K562 (cell line): ENCODE measurements around the gene PPP1CB. TPM values are rescaled to one million over a fixed set of nuclear protein-coding genes. Genes with fewer than 3 reads are reported as not detected.

Experiments
- ATAC-seq: fragments of 200-7000 bp; cut with Tn5 transposase; 3 replicates; pipeline ENCODE4 v1.9.1; 2020; ENCODE audit warnings: moderate library complexity
- Bru-seq: library from RNA; stranded (reverse); fragments of 400-500 nt; gene quantifications from one replicate; lab custom pipeline; 2021; lab: Mats Ljungman, UMichigan
- BruChase-seq, 2 experiments: library from RNA; stranded (reverse); fragments of 400-500 nt; gene quantifications; one replicate each; lab custom pipeline; 2021; lab: Mats Ljungman, UMichigan
- BruUV-seq: library from RNA; stranded (reverse); fragments of 400-500 nt; replicated peaks from 2 replicates; lab custom pipeline; 2021; lab: Mats Ljungman, UMichigan
- CTCF ChIA-PET: fragments of 300-600 bp; formaldehyde crosslinking; extraction: SDS; loops from one replicate; lab custom pipeline; 2021; ENCODE audit warnings: low intra/inter-chr PET ratio; lab: Yijun Ruan, JAX
- POLR2A ChIA-PET: fragments of 300-600, 350-650 bp; sonication (Branson Sonifier 250); formaldehyde crosslinking; extraction: SDS; loops from one replicate; lab custom pipeline; 2021; ENCODE audit warnings: antibody characterized with exemption, inconsistent platforms; lab: Yijun Ruan, JAX
- DNase-seq, 4 experiments: peaks; one replicate each; pipeline versions ENCODE4 v3.0.0 to v3.0.0-alpha.2; 2011 to 2018; ENCODE audit warnings: low spot score in 3 of 4, mixed read lengths in 3 of 4; ENCODE audit errors: extremely low read depth in 1 of 4
- FAIRE-seq: peaks from 2 replicates; lab custom pipeline; 2011; peaks lifted over from hg19 to GRCh38; lab: Jason Lieb, UNC
- H2AFZ ChIP-seq: 2 replicates; pipeline ENCODE4 v1.6.0; 2011; ENCODE audit warnings: low read depth, low read length, control low read depth, inconsistent platforms
- H3K27ac ChIP-seq: fragments of 200-600 bp; 3 replicates; pipeline ENCODE4 v1.8.0; 2011; ENCODE audit warnings: low read depth, mild to moderate bottlenecking, control low read depth, inconsistent platforms, low read length, moderate library complexity, mixed read lengths; ENCODE audit errors: extremely low read depth
- H3K27me3 ChIP-seq, 2 experiments: fragments of 300-600 bp in 1 of 2; 2 replicates in 1 of 2; 3 replicates in 1 of 2; pipeline versions ENCODE4 v1.6.0 to v1.8.0; 2011; ENCODE audit warnings: inconsistent platforms in 2 of 2, low read length in 2 of 2, mild to moderate bottlenecking in 1 of 2, mixed read lengths in 1 of 2, moderate library complexity in 1 of 2; ENCODE audit not compliant: control insufficient read depth in 2 of 2, insufficient read depth in 2 of 2
- H3K36me3 ChIP-seq: fragments of 300-600 bp; 3 replicates; pipeline ENCODE4 v1.8.0; 2011; ENCODE audit warnings: mild to moderate bottlenecking, low read length, inconsistent platforms; ENCODE audit not compliant: control insufficient read depth, insufficient read depth
- H3K4me1 ChIP-seq, 2 experiments: fragments of 200-600 bp in 1 of 2; replicated peaks in 1 of 2; 2 replicates in 1 of 2; 3 replicates in 1 of 2; pipeline versions ENCODE4 v1.5.1 to v1.8.0; 2011; ENCODE audit warnings: inconsistent platforms in 2 of 2, low read length in 2 of 2, mild to moderate bottlenecking in 1 of 2, mixed read lengths in 1 of 2, moderate library complexity in 1 of 2; ENCODE audit not compliant: control insufficient read depth in 2 of 2, insufficient read depth in 2 of 2
- H3K4me2 ChIP-seq: 2 replicates; pipeline ENCODE4 v1.6.1; 2011; ENCODE audit warnings: low read length, control low read depth, inconsistent platforms, mixed read lengths; ENCODE audit not compliant: insufficient read depth
- H3K4me3 ChIP-seq: fragments of 200-600 bp; sonication (generic), shearing (Covaris generic); 2 replicates; pipeline ENCODE4 v1.5.1; 2016; ENCODE audit warnings: control low read depth, inconsistent platforms
- H3K79me2 ChIP-seq: fragments of 200-600 bp; 3 replicates; pipeline ENCODE4 v1.8.0; 2011; ENCODE audit warnings: low read length, inconsistent platforms; ENCODE audit not compliant: control insufficient read depth, insufficient read depth
- H3K9ac ChIP-seq, 2 experiments: 2 replicates each; pipeline versions ENCODE4 v1.6.0 to v1.6.1; 2011; ENCODE audit warnings: low read depth in 2 of 2, low read length in 2 of 2, control low read depth in 1 of 2, inconsistent platforms in 1 of 2, mild to moderate bottlenecking in 1 of 2, mixed read lengths in 1 of 2; ENCODE audit not compliant: insufficient read depth in 1 of 2
- H3K9me1 ChIP-seq: one replicate; pipeline ENCODE4 v1.6.0; 2011; ENCODE audit warnings: inconsistent platforms, mild to moderate bottlenecking, low read length, moderate library complexity; ENCODE audit not compliant: control insufficient read depth, insufficient read depth
- H3K9me3 ChIP-seq: replicated peaks from 2 replicates; pipeline ENCODE4 v1.5.1; 2011; ENCODE audit warnings: low read depth, low read length, inconsistent platforms; ENCODE audit not compliant: control insufficient read depth, insufficient read depth
- H4K20me1 ChIP-seq: replicated peaks from 2 replicates; pipeline ENCODE4 v1.6.1; 2011; ENCODE audit warnings: low read length, inconsistent platforms, mixed read lengths; ENCODE audit not compliant: control insufficient read depth, insufficient read depth
- HCFC1 ChIP-seq: IDR thresholded peaks from 2 replicates; pipeline ENCODE4 v1.6.1; 2012; ENCODE audit warnings: low read depth, low read length, improper control_type of control experiment
- HDAC8 ChIP-seq: fragments of 450-650 bp; IDR thresholded peaks from 2 replicates; pipeline ENCODE4 v1.6.1; 2016; ENCODE audit warnings: mild to moderate bottlenecking, missing genetic modification characterization, moderate library complexity, missing compliant biosample characterization
- WGBS: fragments of 100-300 bp; shearing (Covaris generic); methylation state at CpG from one replicate; pipeline ENCODE4 v1.1.6; 2016; ENCODE audit warnings: low coverage, mixed read lengths; ENCODE audit not compliant: insufficient coverage; ENCODE audit errors: missing lambda C conversion rate; 5-methylcytosine and 5-hydroxymethylcytosine counted together
- in situ Hi-C: fragments of 300-500 bp; cut with MboI; formaldehyde crosslinking; loops from 4 replicates; pipeline ENCODE4 v1.15.0; 2018; ENCODE audit warnings: inconsistent platforms, mixed read lengths
- intact Hi-C: fragments of 100-400 bp; cut with micrococcal nuclease; formaldehyde crosslinking; loops from 2 replicates; pipeline ENCODE4 v1.14.2; 2022
- long read RNA-seq, 3 experiments: library from polyadenylated mRNA in 2 of 3; library from RNA in 1 of 3; unstranded in 2 of 3; stranded (forward) in 1 of 3; transcript quantifications; one replicate each; pipeline ENCODE4 v2.0.0, GENCODE V29; 2019 to 2022
- polyA minus RNA-seq, 3 experiments: library from RNA; depleted of rRNA, polyadenylated mRNA; stranded (reverse); fragments of >200 nt; gene quantifications; 2 replicates each; pipeline ENCODE4 v1.2.3, GENCODE V29; 2011
- polyA plus RNA-seq, 8 experiments: library from polyadenylated mRNA; depleted of rRNA in 4 of 8; stranded (reverse) in 5 of 8; unstranded in 3 of 8; fragments of >200 nt; fragmentation: Nextera tagmentation in 2 of 8; fragmentation: Illumina TruSeq in 1 of 8; extraction: Ambion mirVana in 2 of 8; extraction: Trizol in 1 of 8; gene quantifications; 2 replicates each; pipeline versions ENCODE4 v1.2.1 to v1.2.3, GENCODE V29; 2011 to 2014; ENCODE audit warnings: inconsistent platforms in 1 of 8, missing spikeins in 1 of 8
- total RNA-seq, 7 experiments: library from RNA; depleted of rRNA in 6 of 7; stranded (reverse); fragments of >200 nt in 6 of 7; fragmentation: Illumina TruSeq in 2 of 7; extraction: Trizol in 2 of 7; gene quantifications; 2 replicates each; pipeline versions ENCODE4 v1.2.1 to v1.2.3, GENCODE V29; 2011 to 2021; ENCODE audit warnings: low replicate concordance in 1 of 7
- TF ChIP-seq, protein P1 (sequence below): fragments of 250-450 bp; sonication (Bioruptor Pico); IDR thresholded peaks from 2 replicates; pipeline ENCODE4 v1.4.0; 2020; ENCODE audit warnings: mild to moderate bottlenecking

Gene PPP1CB
- 15.2 and 51.7 TPM in 2 replicates for total RNA-seq (2011; cell fraction: chromatin; rRNA removed; ENCODE audit: low replicate concordance)
- 10.0 and 11.2 TPM in 2 replicates for total RNA-seq (2011; cell fraction: nucleolus; rRNA removed)
- total RNA-seq (2011; cell fraction: nucleoplasm; rRNA removed): 20.1 and 31.0 TPM in 2 replicates
- total RNA-seq (2014; rRNA removed) (31.6 and 40.6 TPM in 2 replicates), total RNA-seq (2014; rRNA removed; fragmentation: Illumina TruSeq; extraction: Trizol) (77.4 and 95.2 TPM in 2 replicates), total RNA-seq (2015; rRNA removed; fragmentation: Illumina TruSeq; extraction: Trizol) (55.3 and 67.5 TPM in 2 replicates), total RNA-seq (2021) (113 and 118 TPM in 2 replicates), polyA plus RNA-seq (2011; rRNA removed) (42.1 and 58.9 TPM in 2 replicates), polyA plus RNA-seq (2014; fragmentation: Illumina TruSeq; extraction: Trizol) (41.5 and 49.0 TPM in 2 replicates), polyA plus RNA-seq (2014; fragmentation: Nextera tagmentation; extraction: Ambion mirVana) (100 to 1,000 TPM in 1 of 2 experiments, 10 to 100 TPM in 1; 55.7 to 112 TPM), polyA plus RNA-seq (2014; rRNA removed) (25.6 and 27.0 TPM in 2 replicates), polyA minus RNA-seq (2011; rRNA and poly(A)+ RNA removed) (134 and 142 TPM in 2 replicates), Bru-seq, nascent RNA (percentile 86 among the genes with signal in this experiment), BruChase-seq, experiment 1, labeled RNA remaining after a 2-hour chase (percentile 92 among the genes with signal in this experiment), BruChase-seq, experiment 2, labeled RNA remaining after a 6-hour chase (percentile 92 among the genes with signal in this experiment)
- 10.3 and 23.6 TPM in 2 replicates for polyA plus RNA-seq (2011; cell fraction: cytosol; rRNA removed)
- 7.4 and 13.1 TPM in 2 replicates for polyA plus RNA-seq (2011; cell fraction: nucleus; rRNA removed)
- 49.8 and 54.7 TPM in 2 replicates for polyA plus RNA-seq (2012)
- polyA minus RNA-seq (2011; cell fraction: cytosol; rRNA and poly(A)+ RNA removed): 60.7 and 63.8 TPM in 2 replicates
- polyA minus RNA-seq (2011; cell fraction: nucleus; rRNA and poly(A)+ RNA removed): 11.8 and 27.0 TPM in 2 replicates
- long read RNA-seq, experiment 1, full-length matches to known transcripts: 509 of 737 reads
- long read RNA-seq, experiment 1, partial matches to known transcripts: 118 of 737 reads
- long read RNA-seq, experiment 1, other reads (novel, unspliced or antisense): 110 of 737 reads
- long read RNA-seq, experiment 2, full-length matches to known transcripts: 3 of 6 reads
- long read RNA-seq, experiment 2, partial matches to known transcripts: 2 of 6 reads
- long read RNA-seq, experiment 2, other reads (novel, unspliced or antisense): 1 of 6 reads
- long read RNA-seq, experiment 3, full-length matches to known transcripts: 6 of 19 reads
- long read RNA-seq, experiment 3, partial matches to known transcripts: 3 of 19 reads
- long read RNA-seq, experiment 3, other reads (novel, unspliced or antisense): 10 of 19 reads

DNA sequence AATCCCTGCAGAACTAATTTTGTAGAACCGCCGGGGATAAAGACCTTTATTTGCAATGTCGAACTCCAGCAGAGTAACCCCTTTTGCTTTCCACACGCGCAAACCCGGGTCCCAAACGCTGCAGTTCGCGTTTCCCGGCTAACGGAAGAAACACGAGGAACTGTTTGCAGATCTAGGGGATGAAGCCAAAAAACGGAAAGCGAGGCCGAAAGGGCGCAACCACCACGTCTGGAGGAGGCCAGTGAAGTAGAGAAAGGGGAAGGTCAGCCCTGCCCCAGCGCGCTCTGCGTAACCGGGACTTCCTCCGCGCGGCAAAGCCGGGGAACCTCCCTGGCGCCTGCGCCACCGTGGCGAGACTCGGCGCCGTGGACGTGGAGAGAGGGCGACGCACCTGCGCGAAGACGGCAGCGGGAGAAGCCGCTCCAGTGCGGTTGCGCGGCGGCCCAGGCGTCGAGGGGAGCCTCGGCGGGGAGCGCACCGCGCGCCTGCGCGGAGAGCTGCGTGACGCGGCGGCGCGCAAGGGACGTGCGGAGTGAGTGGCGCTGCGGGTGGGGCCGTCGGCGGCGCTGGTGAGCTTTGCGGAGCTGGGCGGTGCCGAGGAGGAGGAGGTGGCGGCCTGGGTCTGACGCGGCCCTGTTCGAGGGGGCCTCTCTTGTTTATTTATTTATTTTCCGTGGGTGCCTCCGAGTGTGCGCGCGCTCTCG, at the start of gene PPP1CB:
Gene PPP1CB, plus strand, starts transcription at position 579 of the 704 bp plus-strand sequence. CDS start 295 bp downstream, outside the sequence.
- Histone ChIP-seq H3K27ac (peak within 1 kb of the TSS; percentile 93), H2AFZ (peak within 1 kb of the TSS; percentile 92), H3K9me3 (no peaks in the 10 kb centered on the region), H3K4me1 (peaks cover 3 to 27% of the 10 kb centered on the region in 2 experiments), H3K9me1 (no peaks in the 10 kb centered on the region), H3K9ac (peak within 1 kb of the TSS; percentile 82 to 99), H4K20me1 (peaks cover 8% of the 10 kb centered on the region; the same call in 1 of the 2 replicates), H3K79me2 (peaks cover 54% of the 10 kb centered on the region), H3K36me3 (no peaks in the 10 kb centered on the region), H3K27me3 (no peaks in the 10 kb centered on the region), H3K4me2 (peak within 1 kb of the TSS; percentile 92), H3K4me3 (peak within 1 kb of the TSS; percentile 90)
- CTCF ChIA-PET: interaction anchor here (0.6 to 4.3 kb wide), 2 partner anchors 141 to 184 kb away, joined by 3 to 48 read pairs; no protein-coding TSS in a partner anchor
- intact Hi-C loops: loop anchor here (5.0 kb wide), 1 partner anchor 69 kb away; no protein-coding TSS in a partner anchor
- ATAC-seq (peak; percentile 90), DNase-seq (peak; percentile 95 to 97 (median 95)), FAIRE-seq (peak; percentile 69)
- POLR2A ChIA-PET: interaction anchor here (0.5 to 2.0 kb wide), 16 partner anchors 10 to 191 kb away, joined by 3 to 10 read pairs (median 4); partner anchors contain the start of gene WDR43
- WGBS: 0% methylated on average over 36 of the region's 81 CpGs
- in situ Hi-C loops: loop anchor here (25.0 kb wide), 1 partner anchor 164 kb away; no protein-coding TSS in a partner anchor
- BruUV-seq: no TSS peak
- TF ChIP-seq HDAC8 (tag): 0 out of 2 replicates have a peak, but pooled peaks have one; percentile 20
- peak; percentile 37; the same call in 1 of the 2 replicates for TF ChIP-seq HCFC1
- TF ChIP-seq, protein P1, sequence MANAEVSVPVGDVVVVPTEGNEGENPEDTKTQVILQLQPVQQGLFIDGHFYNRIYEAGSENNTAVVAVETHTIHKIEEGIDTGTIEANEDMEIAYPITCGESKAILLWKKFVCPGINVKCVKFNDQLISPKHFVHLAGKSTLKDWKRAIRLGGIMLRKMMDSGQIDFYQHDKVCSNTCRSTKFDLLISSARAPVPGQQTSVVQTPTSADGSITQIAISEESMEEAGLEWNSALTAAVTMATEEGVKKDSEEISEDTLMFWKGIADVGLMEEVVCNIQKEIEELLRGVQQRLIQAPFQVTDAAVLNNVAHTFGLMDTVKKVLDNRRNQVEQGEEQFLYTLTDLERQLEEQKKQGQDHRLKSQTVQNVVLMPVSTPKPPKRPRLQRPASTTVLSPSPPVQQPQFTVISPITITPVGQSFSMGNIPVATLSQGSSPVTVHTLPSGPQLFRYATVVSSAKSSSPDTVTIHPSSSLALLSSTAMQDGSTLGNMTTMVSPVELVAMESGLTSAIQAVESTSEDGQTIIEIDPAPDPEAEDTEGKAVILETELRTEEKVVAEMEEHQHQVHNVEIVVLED (CRISPR knock-in tag): peak; percentile 95
